ENCODE measurements around the gene FRMD4B.

Gene FRMD4B

DNA sequence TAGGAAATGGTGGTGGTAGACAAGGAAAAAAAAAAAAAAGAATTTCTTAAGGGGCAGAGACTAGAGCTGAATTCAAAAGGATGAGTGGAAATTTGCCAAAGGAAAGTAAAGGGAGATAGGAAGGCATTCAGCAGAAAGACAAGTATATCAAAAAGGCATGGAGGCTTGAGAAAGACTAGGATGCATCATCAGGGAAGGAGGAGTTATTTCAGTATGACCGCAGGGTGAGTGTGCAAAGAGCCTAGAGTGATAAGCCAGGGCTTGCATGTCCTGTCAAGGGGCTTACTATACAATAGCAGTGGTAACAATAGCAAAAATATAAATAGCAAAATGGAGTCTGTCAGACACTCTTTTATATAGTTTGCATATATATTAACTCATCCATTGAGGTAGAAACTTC, 112.0 kb downstream of the FRMD4B start:
- H3K9ac ChIP-seq (ENCODE audit: low read depth, low read length, poor library complexity, severe bottlenecking): no peak overlapping the region
- H3K4me3 ChIP-seq (ENCODE audit: low read length, poor library complexity, severe bottlenecking): no peak overlapping the region
- no peaks in the 10 kb centered on the region for H3K36me3 ChIP-seq (ENCODE audit: insufficient read depth, low read length)
- no peaks in the 10 kb centered on the region for H3K27me3 ChIP-seq (ENCODE audit: insufficient read depth, low read length, poor library complexity, severe bottlenecking)
- no peaks in the 10 kb centered on the region for H3K79me2 ChIP-seq (ENCODE audit: insufficient read depth, low read length)
- H3K4me1 ChIP-seq (ENCODE audit: insufficient read depth, low read length, poor library complexity, severe bottlenecking): no peaks in the 10 kb centered on the region
- no peaks in the 10 kb centered on the region for H3K9me3 ChIP-seq (ENCODE audit: insufficient read depth, low read depth, low read length)
- H3F3A ChIP-seq (ENCODE audit: low read depth): no peaks in the 10 kb centered on the region
- H2AFZ ChIP-seq (ENCODE audit: low read length): no peak overlapping the region
- no peak for TF ChIP-seq EZH2phosphoT487 (IDR thresholded peaks at IDR 0.05; ENCODE audit: borderline replicate concordance)
- TF ChIP-seq, protein P1, sequence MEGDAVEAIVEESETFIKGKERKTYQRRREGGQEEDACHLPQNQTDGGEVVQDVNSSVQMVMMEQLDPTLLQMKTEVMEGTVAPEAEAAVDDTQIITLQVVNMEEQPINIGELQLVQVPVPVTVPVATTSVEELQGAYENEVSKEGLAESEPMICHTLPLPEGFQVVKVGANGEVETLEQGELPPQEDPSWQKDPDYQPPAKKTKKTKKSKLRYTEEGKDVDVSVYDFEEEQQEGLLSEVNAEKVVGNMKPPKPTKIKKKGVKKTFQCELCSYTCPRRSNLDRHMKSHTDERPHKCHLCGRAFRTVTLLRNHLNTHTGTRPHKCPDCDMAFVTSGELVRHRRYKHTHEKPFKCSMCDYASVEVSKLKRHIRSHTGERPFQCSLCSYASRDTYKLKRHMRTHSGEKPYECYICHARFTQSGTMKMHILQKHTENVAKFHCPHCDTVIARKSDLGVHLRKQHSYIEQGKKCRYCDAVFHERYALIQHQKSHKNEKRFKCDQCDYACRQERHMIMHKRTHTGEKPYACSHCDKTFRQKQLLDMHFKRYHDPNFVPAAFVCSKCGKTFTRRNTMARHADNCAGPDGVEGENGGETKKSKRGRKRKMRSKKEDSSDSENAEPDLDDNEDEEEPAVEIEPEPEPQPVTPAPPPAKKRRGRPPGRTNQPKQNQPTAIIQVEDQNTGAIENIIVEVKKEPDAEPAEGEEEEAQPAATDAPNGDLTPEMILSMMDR (conservative IDR thresholded peaks at IDR 0.05; ENCODE audit: low read length): no peak
- no peaks in the 10 kb centered on the region for H3K9me2 ChIP-seq (replicated peaks; ENCODE audit: low read depth, low read length)
- H4K20me1 ChIP-seq (ENCODE audit: insufficient read depth, low read length, poor library complexity, severe bottlenecking): no peaks in the 10 kb centered on the region
- H3K4me2 ChIP-seq (ENCODE audit: low read depth, low read length, poor library complexity, severe bottlenecking): no peak overlapping the region

DNA sequence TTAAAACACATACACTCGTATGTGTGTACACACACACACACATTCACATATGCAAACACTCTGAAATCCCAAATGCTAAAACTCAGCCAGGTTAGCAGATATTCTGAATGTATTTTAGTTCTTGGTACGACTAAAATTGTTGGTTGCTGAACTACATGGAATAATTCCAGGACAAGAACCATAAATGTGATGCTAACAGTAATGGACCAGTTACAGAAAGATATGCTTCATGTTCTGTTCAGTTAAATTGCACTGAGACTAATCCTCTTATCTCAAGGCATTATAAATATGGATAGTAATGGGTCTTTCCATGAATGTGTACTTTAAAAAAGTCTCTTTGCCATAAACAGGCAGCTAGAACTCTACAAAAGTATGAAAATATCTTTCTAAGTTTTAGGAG, 113.3 kb downstream of the FRMD4B start:
- TF ChIP-seq, protein P1 (conservative IDR thresholded peaks at IDR 0.05; ENCODE audit: low read length): no peak
- TF ChIP-seq EZH2phosphoT487 (IDR thresholded peaks at IDR 0.05; ENCODE audit: borderline replicate concordance): no peak
- Histone ChIP-seq H3F3A (ENCODE audit: low read depth) (no peaks in the 10 kb centered on the region), H3K9me2 (replicated peaks; ENCODE audit: low read depth, low read length) (no peaks in the 10 kb centered on the region), H4K20me1 (ENCODE audit: insufficient read depth, low read length, poor library complexity, severe bottlenecking) (no peaks in the 10 kb centered on the region), H2AFZ (ENCODE audit: low read length) (no peak overlapping the region), H3K4me1 (ENCODE audit: insufficient read depth, low read length, poor library complexity, severe bottlenecking) (no peaks in the 10 kb centered on the region), H3K9ac (ENCODE audit: low read depth, low read length, poor library complexity, severe bottlenecking) (no peak overlapping the region), H3K4me2 (ENCODE audit: low read depth, low read length, poor library complexity, severe bottlenecking) (no peak overlapping the region), H3K79me2 (ENCODE audit: insufficient read depth, low read length) (no peaks in the 10 kb centered on the region), H3K36me3 (ENCODE audit: insufficient read depth, low read length) (no peaks in the 10 kb centered on the region), H3K27me3 (ENCODE audit: insufficient read depth, low read length, poor library complexity, severe bottlenecking) (no peaks in the 10 kb centered on the region), H3K9me3 (ENCODE audit: insufficient read depth, low read depth, low read length) (no peaks in the 10 kb centered on the region), H3K4me3 (ENCODE audit: low read length, poor library complexity, severe bottlenecking) (no peak overlapping the region)

DNA sequence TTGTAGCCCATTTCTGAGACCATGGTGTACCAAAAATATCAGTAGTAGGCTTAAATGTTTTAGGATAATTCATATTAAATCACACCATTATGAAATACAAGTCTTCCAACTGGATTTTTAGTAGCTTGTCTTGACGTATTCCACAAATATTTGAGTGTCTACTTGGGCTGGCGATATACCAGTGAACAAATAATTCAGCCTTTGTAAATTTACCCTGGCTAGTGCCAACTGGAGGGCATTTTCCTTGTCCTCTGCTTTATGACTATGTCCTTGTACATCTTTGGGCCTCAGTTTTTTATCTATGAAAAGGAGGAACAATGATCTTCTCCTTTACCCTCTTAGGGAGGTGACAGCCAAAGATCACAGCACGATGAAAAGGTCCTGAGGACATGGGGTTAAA, 114.8 kb downstream of the FRMD4B start:
- Histone ChIP-seq H3K36me3 (ENCODE audit: insufficient read depth, low read length) (no peaks in the 10 kb centered on the region), H3K27me3 (ENCODE audit: insufficient read depth, low read length, poor library complexity, severe bottlenecking) (no peaks in the 10 kb centered on the region), H2AFZ (ENCODE audit: low read length) (no peak overlapping the region), H3K79me2 (ENCODE audit: insufficient read depth, low read length) (no peaks in the 10 kb centered on the region), H3K9ac (ENCODE audit: low read depth, low read length, poor library complexity, severe bottlenecking) (no peak overlapping the region), H4K20me1 (ENCODE audit: insufficient read depth, low read length, poor library complexity, severe bottlenecking) (no peaks in the 10 kb centered on the region), H3K4me1 (ENCODE audit: insufficient read depth, low read length, poor library complexity, severe bottlenecking) (no peaks in the 10 kb centered on the region), H3K9me3 (ENCODE audit: insufficient read depth, low read depth, low read length) (no peaks in the 10 kb centered on the region), H3F3A (ENCODE audit: low read depth) (no peaks in the 10 kb centered on the region), H3K9me2 (replicated peaks; ENCODE audit: low read depth, low read length) (no peaks in the 10 kb centered on the region), H3K4me3 (ENCODE audit: low read length, poor library complexity, severe bottlenecking) (no peak overlapping the region), H3K4me2 (ENCODE audit: low read depth, low read length, poor library complexity, severe bottlenecking) (no peak overlapping the region)
- TF ChIP-seq, protein P1 (conservative IDR thresholded peaks at IDR 0.05; ENCODE audit: low read length): no peak
- TF ChIP-seq EZH2phosphoT487 (IDR thresholded peaks at IDR 0.05; ENCODE audit: borderline replicate concordance): no peak

Data from Loucy (cell line).